CD4-positive, CD25-positive, alpha-beta regulatory T cell (primary cell): ENCODE data around the gene IL17D. TPM values are rescaled to one million over a fixed set of nuclear protein-coding genes. Genes with fewer than 3 reads are reported as not detected.

Experiments used
- ATAC-seq, 2 donors: fragments of 150-1000 bp; cut with Tn5 transposase; one replicate each; pipeline ENCODE4 v1.10.0; 2021; ENCODE audit warnings: low read depth in 2 of 2, moderate number of reproducible peaks in 2 of 2, moderate library complexity in 1 of 2
- DNase-seq, 3 donors: peaks; one replicate each; pipeline versions ENCODE4 v3.0.0 to v3.0.0-alpha.2; 2012 to 2022; ENCODE audit warnings: mixed read lengths in 1 of 3
- H3K27ac ChIP-seq: one replicate; pipeline ENCODE4 v1.7.0; 2013; ENCODE audit warnings: mild to moderate bottlenecking, low read length; ENCODE audit not compliant: insufficient read depth, poor library complexity, severe bottlenecking
- H3K27me3 ChIP-seq: one replicate; pipeline ENCODE4 v1.7.0; 2013; ENCODE audit warnings: low read length; ENCODE audit not compliant: control insufficient read depth, insufficient read depth
- H3K36me3 ChIP-seq: one replicate; pipeline ENCODE4 v1.7.0; 2013; ENCODE audit warnings: mild to moderate bottlenecking, low read length, moderate library complexity; ENCODE audit not compliant: control insufficient read depth, insufficient read depth
- H3K4me1 ChIP-seq: 2 replicates; pipeline ENCODE4 v1.7.0; 2013; ENCODE audit warnings: mild to moderate bottlenecking, low read length; ENCODE audit not compliant: insufficient read depth, control insufficient read depth, poor library complexity, severe bottlenecking
- H3K4me3 ChIP-seq: one replicate; pipeline ENCODE4 v1.7.0; 2013; ENCODE audit warnings: low read depth, mild to moderate bottlenecking, low read length, moderate library complexity
- H3K9me3 ChIP-seq, 2 experiments: 1 replicate in 1 of 2; 2 replicates in 1 of 2; pipeline ENCODE4 v1.7.0; 2013; ENCODE audit warnings: low read length in 2 of 2, mild to moderate bottlenecking in 1 of 2, moderate library complexity in 1 of 2; ENCODE audit not compliant: control insufficient read depth in 2 of 2
- H3K27ac Mint-ChIP-seq, 3 donors: one replicate each; pipeline ENCODE4 v1.8.0; 2020 to 2022; ENCODE audit warnings: mild to moderate bottlenecking in 3 of 3, mixed read lengths in 3 of 3, moderate library complexity in 2 of 3
- H3K27me3 Mint-ChIP-seq: one replicate; pipeline ENCODE4 v1.8.0; 2022; ENCODE audit warnings: mild to moderate bottlenecking, mixed read lengths
- H3K36me3 Mint-ChIP-seq: one replicate; pipeline ENCODE4 v1.8.0; 2020; ENCODE audit warnings: mixed read lengths
- H3K4me1 Mint-ChIP-seq, 4 donors: one replicate each; pipeline ENCODE4 v1.8.0; 2020 to 2022; ENCODE audit warnings: mixed read lengths in 4 of 4, mild to moderate bottlenecking in 1 of 4
- H3K4me3 Mint-ChIP-seq, 4 donors: one replicate each; pipeline ENCODE4 v1.8.0; 2020 to 2022; ENCODE audit warnings: mild to moderate bottlenecking in 4 of 4, mixed read lengths in 4 of 4, moderate library complexity in 3 of 4
- H3K9me3 Mint-ChIP-seq, 7 donors: one replicate each; pipeline ENCODE4 v1.8.0; 2020 to 2022; ENCODE audit warnings: mixed read lengths in 7 of 7, mild to moderate bottlenecking in 3 of 7, moderate library complexity in 2 of 7
- polyA plus RNA-seq, 4 donors: library from polyadenylated mRNA; unstranded; fragments of 300-500 nt; fragmentation: Illumina TruSeq; gene quantifications; one replicate each; pipeline ENCODE4 v1.2.3, GENCODE V29; 2021
- total RNA-seq: library from RNA; stranded (reverse); gene quantifications from one replicate; pipeline ENCODE4 v1.2.3, GENCODE V29; 2022

The IL17D gene
- total and polyA plus RNA-seq, 5 donors from 2014 or later, result 0.11 to 0.21 (median 0.17) TPM; not detected in 2

DNA sequence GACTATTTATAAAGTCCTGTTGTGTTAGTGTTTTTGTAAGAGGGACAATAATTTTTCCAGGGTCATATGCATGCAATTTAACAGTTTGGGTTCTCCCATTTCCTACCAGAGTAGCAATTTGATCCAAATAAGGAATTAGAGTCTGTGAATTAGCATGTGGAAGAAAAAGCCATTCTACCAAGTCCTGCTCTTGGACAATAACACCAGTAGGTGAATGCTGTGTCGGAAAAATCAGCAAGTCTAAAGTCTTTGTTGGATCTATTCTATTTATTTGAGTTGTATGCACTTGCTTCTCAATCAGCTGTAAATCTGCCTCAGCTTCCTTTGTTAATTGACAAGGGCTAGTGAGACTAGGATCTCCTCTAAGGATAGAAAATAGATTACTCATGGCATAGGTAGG lies 21.4 kb upstream of the IL17D start:
- ATAC-seq (no peak), DNase-seq (no peak)
- Mint-ChIP-seq H3K4me3 (no peak overlapping the region), H3K9me3 (no peaks in the 10 kb centered on the region), H3K4me1 (no peaks in the 10 kb centered on the region), H3K27me3 (no peaks in the 10 kb centered on the region), H3K27ac (no peak overlapping the region), H3K36me3 (peaks cover 14% of the 10 kb centered on the region)
- no peaks in the 10 kb centered on the region for H3K36me3 ChIP-seq
- H3K4me3 ChIP-seq, result no peak overlapping the region
- H3K9me3 ChIP-seq, result no peaks in the 10 kb centered on the region
- H3K4me1 ChIP-seq, result no peaks in the 10 kb centered on the region
- H3K27ac ChIP-seq, result no peak overlapping the region
- no peaks in the 10 kb centered on the region for H3K27me3 ChIP-seq

DNA sequence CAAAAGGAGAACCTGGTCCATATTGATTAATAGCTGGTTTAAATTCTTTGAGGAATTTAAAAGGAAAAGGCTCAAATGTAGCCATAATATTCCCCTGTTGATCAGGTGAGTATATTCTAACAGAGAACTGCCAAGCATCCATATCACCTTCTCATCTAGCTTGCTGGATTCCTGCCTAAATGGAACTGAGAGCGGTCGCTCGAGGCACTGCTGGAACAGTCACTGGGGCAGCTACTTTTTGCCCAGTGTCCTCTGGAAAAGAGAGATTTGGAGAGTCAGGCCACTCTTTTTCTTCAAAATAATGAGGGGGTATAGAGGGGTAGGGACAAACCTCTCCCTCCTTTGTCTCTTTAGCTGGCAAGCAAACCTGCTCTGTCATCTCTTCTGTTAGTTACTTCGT lies 19.5 kb upstream of the IL17D start:
- Mint-ChIP-seq H3K4me3 (no peak overlapping the region), H3K27ac (no peak overlapping the region), H3K9me3 (no peaks in the 10 kb centered on the region), H3K4me1 (no peaks in the 10 kb centered on the region), H3K27me3 (no peaks in the 10 kb centered on the region), H3K36me3 (peaks cover 18% of the 10 kb centered on the region)
- DNase-seq (no peak), ATAC-seq (no peak)
- H3K4me1 ChIP-seq, result no peaks in the 10 kb centered on the region
- H3K36me3 ChIP-seq, result no peaks in the 10 kb centered on the region
- H3K4me3 ChIP-seq, result no peak overlapping the region
- H3K9me3 ChIP-seq, result no peaks in the 10 kb centered on the region
- H3K27me3 ChIP-seq, result no peaks in the 10 kb centered on the region
- H3K27ac ChIP-seq, result no peak overlapping the region

DNA sequence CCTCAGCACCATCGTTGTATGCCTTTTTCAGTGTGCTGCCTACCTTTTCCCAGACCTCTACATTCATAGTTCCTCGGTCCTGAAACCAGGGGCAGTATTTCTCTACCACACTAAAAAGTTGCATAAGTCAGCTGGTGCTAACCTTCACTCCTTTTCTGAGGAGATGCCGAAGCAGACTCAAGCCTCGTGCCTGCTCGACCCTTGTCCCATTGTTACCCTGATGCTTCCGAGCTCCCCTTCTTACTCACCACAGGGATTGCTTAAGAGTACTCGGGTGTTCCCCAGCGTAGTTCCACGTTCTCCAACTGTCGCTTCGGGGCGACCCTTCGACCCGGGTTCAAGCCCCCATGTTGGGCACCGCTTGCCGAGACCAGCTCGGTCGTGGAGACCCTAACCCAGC lies 19.0 kb upstream of the IL17D start:
- Mint-ChIP-seq H3K4me1 (no peaks in the 10 kb centered on the region), H3K27me3 (no peaks in the 10 kb centered on the region), H3K27ac (no peak overlapping the region), H3K4me3 (no peak overlapping the region), H3K36me3 (peaks cover 18% of the 10 kb centered on the region), H3K9me3 (no peaks in the 10 kb centered on the region)
- Histone ChIP-seq H3K4me3 (no peak overlapping the region), H3K27ac (no peak overlapping the region), H3K4me1 (no peaks in the 10 kb centered on the region), H3K9me3 (no peaks in the 10 kb centered on the region), H3K36me3 (no peaks in the 10 kb centered on the region), H3K27me3 (no peaks in the 10 kb centered on the region)
- no peak for DNase-seq
- no peak for ATAC-seq

GRCh38 chr13:20685092-20685491 lies 18.4 kb upstream of the IL17D start:
- Histone ChIP-seq H3K4me1 (no peaks in the 10 kb centered on the region), H3K27ac (no peak overlapping the region), H3K27me3 (no peaks in the 10 kb centered on the region), H3K9me3 (no peaks in the 10 kb centered on the region), H3K36me3 (no peaks in the 10 kb centered on the region), H3K4me3 (no peak overlapping the region)
- ATAC-seq (no peak), DNase-seq (no peak)
- Mint-ChIP-seq H3K36me3 (peaks cover 18% of the 10 kb centered on the region), H3K4me3 (no peak overlapping the region), H3K27me3 (no peaks in the 10 kb centered on the region), H3K27ac (no peak overlapping the region), H3K4me1 (no peaks in the 10 kb centered on the region), H3K9me3 (no peaks in the 10 kb centered on the region)

GRCh38 chr13:20686167-20686566 lies 17.3 kb upstream of the IL17D start:
- Mint-ChIP-seq H3K36me3 (peaks cover 10% of the 10 kb centered on the region), H3K4me3 (no peak overlapping the region)
- H3K27ac ChIP-seq, result no peak overlapping the region

GRCh38 chr13:20686863-20687579 lies 16.5 kb upstream of the IL17D start:
- Histone ChIP-seq H3K4me3 (no peak overlapping the region), H3K9me3 (no peaks in the 10 kb centered on the region), H3K36me3 (no peaks in the 10 kb centered on the region), H3K27me3 (no peaks in the 10 kb centered on the region), H3K27ac (no peak overlapping the region), H3K4me1 (no peaks in the 10 kb centered on the region)
- ATAC-seq (no peak), DNase-seq (no peak)
- Mint-ChIP-seq H3K9me3 (no peaks in the 10 kb centered on the region), H3K36me3 (peaks cover 10% of the 10 kb centered on the region), H3K4me3 (no peak overlapping the region), H3K27me3 (no peaks in the 10 kb centered on the region), H3K27ac (no peak overlapping the region), H3K4me1 (no peaks in the 10 kb centered on the region)

More at GRCh38 chr13:20686167-20686566, 17.3 kb upstream of the IL17D start:
- Mint-ChIP-seq H3K27me3 (no peaks in the 10 kb centered on the region), H3K27ac (no peak overlapping the region), H3K9me3 (no peaks in the 10 kb centered on the region), H3K4me1 (no peaks in the 10 kb centered on the region)
- H3K9me3 ChIP-seq, result no peaks in the 10 kb centered on the region
- no peak for ATAC-seq
- no peaks in the 10 kb centered on the region for H3K27me3 ChIP-seq
- no peak for DNase-seq
- H3K36me3 ChIP-seq, result no peaks in the 10 kb centered on the region
- no peak overlapping the region for H3K4me3 ChIP-seq
- H3K4me1 ChIP-seq, result no peaks in the 10 kb centered on the region

DNA sequence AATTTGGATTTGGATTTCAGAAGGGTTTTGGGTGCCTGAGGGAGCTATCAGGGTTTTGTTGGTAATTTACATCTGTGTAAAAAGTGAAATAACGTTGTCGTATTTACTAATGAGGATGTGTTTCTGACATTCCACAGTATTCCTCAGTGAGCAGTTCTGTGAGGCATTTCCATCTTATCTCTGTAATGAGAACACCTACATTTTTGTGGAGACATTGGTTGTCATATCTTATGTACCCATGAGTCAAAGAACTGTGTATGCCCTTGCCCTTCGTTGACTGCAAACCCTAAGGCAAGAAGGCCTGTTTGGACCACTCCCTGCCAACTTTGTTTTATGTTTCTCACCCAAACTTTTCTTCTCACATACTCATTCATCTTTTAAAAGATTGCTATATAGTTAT lies 14.2 kb upstream of the IL17D start:
- H3K4me3 Mint-ChIP-seq, result no peak overlapping the region
- no peaks in the 10 kb centered on the region for H3K4me1 Mint-ChIP-seq
- Histone ChIP-seq H3K4me1 (no peaks in the 10 kb centered on the region), H3K36me3 (no peaks in the 10 kb centered on the region), H3K4me3 (no peak overlapping the region), H3K27ac (no peak overlapping the region), H3K27me3 (no peaks in the 10 kb centered on the region), H3K9me3 (no peaks in the 10 kb centered on the region)
- H3K27ac Mint-ChIP-seq, result no peak overlapping the region
- H3K9me3 Mint-ChIP-seq, result no peaks in the 10 kb centered on the region
- no peak for ATAC-seq
- H3K36me3 Mint-ChIP-seq, result peaks cover 8% of the 10 kb centered on the region
- no peak for DNase-seq
- H3K27me3 Mint-ChIP-seq, result no peaks in the 10 kb centered on the region

DNA sequence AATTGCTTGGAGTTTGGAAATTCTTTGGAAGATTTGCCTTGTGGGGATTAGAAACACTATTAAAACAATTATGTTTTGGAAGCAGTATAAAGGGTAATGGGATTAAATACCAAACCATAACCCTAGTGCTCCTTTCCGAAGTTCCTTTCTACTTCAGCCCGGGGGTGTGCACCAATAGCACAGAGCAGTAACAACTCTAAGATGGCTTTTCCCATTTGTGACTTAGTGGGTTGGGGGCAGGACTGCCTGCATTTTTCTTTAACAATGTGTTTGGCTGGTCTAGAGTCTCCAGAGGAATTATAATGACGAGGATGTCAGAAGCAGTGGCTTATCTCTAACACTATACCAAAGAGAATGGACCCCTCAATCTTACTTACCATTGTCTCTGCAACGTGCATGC lies 11.9 kb upstream of the IL17D start:
- Histone ChIP-seq H3K36me3 (no peaks in the 10 kb centered on the region), H3K9me3 (no peaks in the 10 kb centered on the region), H3K4me3 (no peak overlapping the region), H3K4me1 (no peaks in the 10 kb centered on the region), H3K27ac (no peak overlapping the region), H3K27me3 (peaks cover 3% of the 10 kb centered on the region)
- H3K9me3 Mint-ChIP-seq, result no peaks in the 10 kb centered on the region
- ATAC-seq, result no peak
- no peak for DNase-seq
- no peaks in the 10 kb centered on the region for H3K4me1 Mint-ChIP-seq
- H3K36me3 Mint-ChIP-seq, result peaks cover 4% of the 10 kb centered on the region
- no peak overlapping the region for H3K4me3 Mint-ChIP-seq
- H3K27ac Mint-ChIP-seq, result no peak overlapping the region
- peaks cover 17% of the 10 kb centered on the region for H3K27me3 Mint-ChIP-seq
